ENCODE data around the gene LIMD2.

DNA sequence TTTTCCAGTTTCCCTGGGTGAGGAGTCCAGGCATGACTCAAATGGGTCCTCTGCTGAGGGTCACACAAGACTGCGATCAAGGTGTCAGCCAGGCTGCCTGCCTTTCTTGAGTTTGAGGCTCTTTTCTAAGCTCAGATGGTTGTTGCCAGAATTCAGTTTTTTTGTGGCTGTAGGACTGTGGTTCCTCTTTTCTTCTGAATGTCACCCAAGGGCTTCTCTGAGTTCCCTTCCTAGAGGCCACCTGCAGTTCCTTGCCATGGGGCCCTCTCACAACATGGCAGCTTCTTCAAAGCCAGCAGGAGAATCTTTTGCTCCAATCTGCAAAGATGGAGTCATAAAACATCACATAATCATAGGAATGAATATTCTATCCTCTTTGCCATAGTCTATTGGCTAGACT, 17.5 kb downstream of the LIMD2 start:
- no peak for TF ChIP-seq POLR2A (IDR thresholded peaks at IDR 0.05; ENCODE audit: low read depth, low read length)
- TF ChIP-seq POLR2AphosphoS5 (IDR thresholded peaks at IDR 0.05; ENCODE audit: low read depth, low read length): no peak
